Left lung (tissue), 10 donors: ENCODE measurements around the gene CFAP100. TPM values are rescaled to one million over a fixed set of nuclear protein-coding genes. Genes with fewer than 3 reads are reported as not detected.

Experiments
- ATAC-seq: fragments of 200-7000 bp; cut with Tn5 transposase; one replicate; pipeline ENCODE4 v1.9.1; 2020; ENCODE audit warnings: moderate library complexity
- DNase-seq, 4 donors: peaks; one replicate each; pipeline ENCODE4 v3.0.0-alpha.2; 2013 to 2020
- H3K27ac ChIP-seq, 2 donors: fragments of 200-600 bp; sonication (generic) in 1 of 2; one replicate each; pipeline versions ENCODE4 v1.5.0 to v1.8.0; 2020 to 2021
- H3K27me3 ChIP-seq, 2 donors: fragments of 200-600 bp; sonication (generic) in 1 of 2; one replicate each; pipeline versions ENCODE4 v1.5.0 to v1.8.0; 2020 to 2021
- H3K36me3 ChIP-seq, 2 donors: fragments of 200-600 bp; sonication (generic) in 1 of 2; one replicate each; pipeline versions ENCODE4 v1.5.0 to v1.8.0; 2020 to 2021
- H3K4me1 ChIP-seq, 2 donors: fragments of 200-600 bp; one replicate each; pipeline ENCODE4 v1.8.0; 2021
- H3K4me3 ChIP-seq, 2 donors: fragments of 200-600 bp; sonication (generic) in 1 of 2; one replicate each; pipeline versions ENCODE4 v1.5.0 to v1.8.0; 2020 to 2021; ENCODE audit warnings: mild to moderate bottlenecking in 1 of 2
- H3K9me3 ChIP-seq, 2 donors: fragments of 200-600 bp; sonication (generic) in 1 of 2; one replicate each; pipeline versions ENCODE4 v1.5.0 to v1.8.0; 2020 to 2021
- CTCF ChIP-seq, 2 donors: fragments of 200-600 bp; sonication (generic) in 1 of 2; IDR thresholded peaks; one replicate each; pipeline versions ENCODE4 v1.5.0 to v1.8.0; 2021; ENCODE audit warnings: antibody characterized with exemption in 2 of 2
- intact Hi-C, 2 donors: fragments of 100-400 bp; cut with DNase I; formaldehyde crosslinking; loops; one replicate each; pipeline versions ENCODE4 v1.11.2 to v1.14.2; 2022
- polyA plus RNA-seq, 6 donors: library from polyadenylated mRNA; unstranded; fragments of 120-200 nt; gene quantifications; one replicate each; pipeline ENCODE4 v1.2.1, GENCODE V29; 2013; ENCODE audit not compliant: insufficient read length in 6 of 6
- total RNA-seq, 2 donors: library from RNA; stranded (reverse); fragmentation: NEBNext Ultra II Directional; extraction: Animal tissue kit (Norgen Biotek cat#: 25700); gene quantifications; one replicate each; pipeline ENCODE4 v1.2.1, GENCODE V29; 2021
- donor health status: DM: no; HTN: yes; CAD: no.
- donor health status: DM: no; HTN: no; CAD: no.

The CFAP100 gene
- total and polyA plus RNA-seq, 8 donors, result 1.0 to 8.2 (median 6.1) TPM; not detected in 1

GRCh38 chr3:126477061-126477380 is 82.3 kb downstream of the CFAP100 start:
- H3K27ac ChIP-seq, result no peak overlapping the region
- ATAC-seq, result no peak

GRCh38 chr3:126478581-126479310 is 84.0 kb downstream of the CFAP100 start:
- Histone ChIP-seq H3K4me1 (peaks cover 8 to 18% of the 10 kb centered on the region in 2 donors), H3K9me3 (no peaks in the 10 kb centered on the region), H3K27me3 (no peaks in the 10 kb centered on the region), H3K36me3 (no peaks in the 10 kb centered on the region), H3K4me3 (no peak overlapping the region), H3K27ac (no peak overlapping the region)
- DNase-seq, result peak in 1 of 4 donors; percentile 31
- ATAC-seq, result no peak
- intact Hi-C loops, result no loop called here
- TF ChIP-seq CTCF (IDR thresholded peaks at IDR 0.05), result no peak

More at GRCh38 chr3:126477061-126477380, 82.3 kb downstream of the CFAP100 start:
- no peak for DNase-seq
- H3K27me3 ChIP-seq, result no peaks in the 10 kb centered on the region
- peak overlapping the region in 1 of 2 donors; percentile 65 for H3K4me3 ChIP-seq
- H3K9me3 ChIP-seq, result no peaks in the 10 kb centered on the region
- peaks cover 25 to 35% of the 10 kb centered on the region in 2 donors for H3K4me1 ChIP-seq
- no peaks in the 10 kb centered on the region for H3K36me3 ChIP-seq
- intact Hi-C loops, result no loop called here
- no peak for TF ChIP-seq CTCF (IDR thresholded peaks at IDR 0.05)

- ATAC-seq, result no peak
- H3K27ac ChIP-seq, result no peak overlapping the region
These were observed 84.9 kb downstream of the CFAP100 start for GRCh38 chr3:126479642-126480041.

GRCh38 chr3:126480206-126480605 is 85.5 kb downstream of the CFAP100 start:
- peaks cover 0 to 6% of the 10 kb centered on the region in 2 donors for H3K4me1 ChIP-seq
- no peak for TF ChIP-seq CTCF (IDR thresholded peaks at IDR 0.05)
- H3K27ac ChIP-seq, result no peak overlapping the region
- H3K27me3 ChIP-seq, result no peaks in the 10 kb centered on the region
- ATAC-seq (no peak), DNase-seq (no peak)
- no peaks in the 10 kb centered on the region for H3K9me3 ChIP-seq
- no peak overlapping the region for H3K4me3 ChIP-seq
- no peaks in the 10 kb centered on the region for H3K36me3 ChIP-seq
- intact Hi-C loops, result no loop called here

More at GRCh38 chr3:126479642-126480041, 84.9 kb downstream of the CFAP100 start:
- H3K36me3 ChIP-seq, result no peaks in the 10 kb centered on the region
- no peak for TF ChIP-seq CTCF (IDR thresholded peaks at IDR 0.05)
- peaks cover 0 to 9% of the 10 kb centered on the region in 2 donors for H3K4me1 ChIP-seq
- H3K9me3 ChIP-seq, result no peaks in the 10 kb centered on the region
- H3K4me3 ChIP-seq, result no peak overlapping the region
- no peaks in the 10 kb centered on the region for H3K27me3 ChIP-seq
- peak in 1 of 4 donors; percentile 26 for DNase-seq
- intact Hi-C loops, result no loop called here

- no peak overlapping the region for H3K27ac ChIP-seq
- intact Hi-C loops, result no loop called here
- H3K36me3 ChIP-seq, result no peaks in the 10 kb centered on the region
- H3K4me3 ChIP-seq, result no peak overlapping the region
- ATAC-seq (no peak), DNase-seq (no peak)
- no peaks in the 10 kb centered on the region for H3K9me3 ChIP-seq
- H3K27me3 ChIP-seq, result no peaks in the 10 kb centered on the region
- peaks cover 0 to 6% of the 10 kb centered on the region in 2 donors for H3K4me1 ChIP-seq
- TF ChIP-seq CTCF (IDR thresholded peaks at IDR 0.05), result no peak
These were observed 86.2 kb downstream of the CFAP100 start for GRCh38 chr3:126480861-126481260.
